ENCODE data around the gene CRX.
"Not testable (repeated sequence)": the region's sequence is repeated elsewhere in the genome, so short reads cannot be mapped to it uniquely, and the experiment has no call there.

CRX gene

DNA sequence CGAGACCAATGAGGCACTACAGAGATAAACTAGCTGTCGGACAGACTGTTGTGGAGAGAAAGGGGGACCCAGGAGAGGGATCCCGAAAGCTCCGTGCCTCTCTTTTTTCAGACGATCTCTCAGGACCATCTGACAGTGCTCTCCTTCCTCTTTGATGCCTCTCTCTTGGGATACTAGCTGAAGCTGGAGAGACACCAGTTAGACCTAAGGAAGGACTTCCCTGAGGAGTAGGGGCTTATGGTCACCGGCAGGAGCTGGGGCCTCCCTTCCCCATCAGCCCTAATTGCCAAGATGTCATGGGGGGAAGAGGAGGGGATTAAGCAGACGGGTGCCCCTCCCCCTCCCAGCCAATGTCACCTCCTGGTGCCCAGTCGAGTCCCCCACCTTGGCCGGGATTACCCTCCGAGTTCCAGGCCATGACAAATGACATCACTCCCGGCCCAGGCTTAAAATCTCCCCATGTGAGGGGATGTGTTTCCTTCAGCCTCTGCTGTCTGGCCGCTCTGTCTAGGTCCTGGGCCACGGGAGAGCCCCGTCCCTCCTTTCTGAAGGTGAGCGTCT is at the start of gene CRX:
TSS of gene CRX (plus strand) at position 478 of the 561 bp plus-strand sequence. CDS start 12,507 bp downstream, outside the sequence.
- Histone ChIP-seq H3K36me3 (replicated peaks) (no peaks in the 10 kb centered on the region), H3K4me3 (ENCODE audit: low read depth, low read length) (no peak within 1 kb of the TSS), H3K27ac (no peak within 1 kb of the TSS), H3K27me3 (replicated peaks) (peaks cover 12% of the 10 kb centered on the region)
- in situ Hi-C loops (cut with HindIII; ENCODE audit: low pct_ligation_motif_present, low sequenced_read_pairs) = no loop called here
- TF ChIP-seq, protein P1, sequence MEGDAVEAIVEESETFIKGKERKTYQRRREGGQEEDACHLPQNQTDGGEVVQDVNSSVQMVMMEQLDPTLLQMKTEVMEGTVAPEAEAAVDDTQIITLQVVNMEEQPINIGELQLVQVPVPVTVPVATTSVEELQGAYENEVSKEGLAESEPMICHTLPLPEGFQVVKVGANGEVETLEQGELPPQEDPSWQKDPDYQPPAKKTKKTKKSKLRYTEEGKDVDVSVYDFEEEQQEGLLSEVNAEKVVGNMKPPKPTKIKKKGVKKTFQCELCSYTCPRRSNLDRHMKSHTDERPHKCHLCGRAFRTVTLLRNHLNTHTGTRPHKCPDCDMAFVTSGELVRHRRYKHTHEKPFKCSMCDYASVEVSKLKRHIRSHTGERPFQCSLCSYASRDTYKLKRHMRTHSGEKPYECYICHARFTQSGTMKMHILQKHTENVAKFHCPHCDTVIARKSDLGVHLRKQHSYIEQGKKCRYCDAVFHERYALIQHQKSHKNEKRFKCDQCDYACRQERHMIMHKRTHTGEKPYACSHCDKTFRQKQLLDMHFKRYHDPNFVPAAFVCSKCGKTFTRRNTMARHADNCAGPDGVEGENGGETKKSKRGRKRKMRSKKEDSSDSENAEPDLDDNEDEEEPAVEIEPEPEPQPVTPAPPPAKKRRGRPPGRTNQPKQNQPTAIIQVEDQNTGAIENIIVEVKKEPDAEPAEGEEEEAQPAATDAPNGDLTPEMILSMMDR (IDR thresholded peaks at IDR 0.05; ENCODE audit: low read depth, low read length, missing control alignments) = no peak
- DNase-seq = no peak

DNA sequence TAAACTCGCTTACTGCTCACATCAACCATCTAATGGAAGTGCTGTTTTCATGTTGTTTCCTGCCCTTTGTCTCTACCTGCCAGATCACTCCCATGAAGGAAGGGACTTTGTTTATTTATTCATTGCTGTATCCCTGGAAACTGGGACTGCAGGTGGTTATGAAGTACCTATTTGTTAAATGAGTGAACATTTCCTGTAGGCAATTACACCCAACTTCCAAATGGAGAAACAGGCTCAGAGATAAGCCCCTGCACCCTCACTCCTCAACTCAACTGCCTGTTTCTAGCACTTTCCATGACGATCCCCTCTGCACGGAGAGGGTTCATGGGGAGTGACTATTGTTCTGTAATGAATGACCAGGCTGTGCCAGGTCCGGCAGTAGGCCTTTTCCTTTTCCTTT is 45.2 kb upstream of the CRX start:
- TF ChIP-seq, protein P1 (IDR thresholded peaks at IDR 0.05; ENCODE audit: low read depth, low read length, missing control alignments) = no peak
- no peak overlapping the region for H3K27ac ChIP-seq
- in situ Hi-C loops (cut with HindIII; ENCODE audit: low pct_ligation_motif_present, low sequenced_read_pairs) = no loop called here

DNA sequence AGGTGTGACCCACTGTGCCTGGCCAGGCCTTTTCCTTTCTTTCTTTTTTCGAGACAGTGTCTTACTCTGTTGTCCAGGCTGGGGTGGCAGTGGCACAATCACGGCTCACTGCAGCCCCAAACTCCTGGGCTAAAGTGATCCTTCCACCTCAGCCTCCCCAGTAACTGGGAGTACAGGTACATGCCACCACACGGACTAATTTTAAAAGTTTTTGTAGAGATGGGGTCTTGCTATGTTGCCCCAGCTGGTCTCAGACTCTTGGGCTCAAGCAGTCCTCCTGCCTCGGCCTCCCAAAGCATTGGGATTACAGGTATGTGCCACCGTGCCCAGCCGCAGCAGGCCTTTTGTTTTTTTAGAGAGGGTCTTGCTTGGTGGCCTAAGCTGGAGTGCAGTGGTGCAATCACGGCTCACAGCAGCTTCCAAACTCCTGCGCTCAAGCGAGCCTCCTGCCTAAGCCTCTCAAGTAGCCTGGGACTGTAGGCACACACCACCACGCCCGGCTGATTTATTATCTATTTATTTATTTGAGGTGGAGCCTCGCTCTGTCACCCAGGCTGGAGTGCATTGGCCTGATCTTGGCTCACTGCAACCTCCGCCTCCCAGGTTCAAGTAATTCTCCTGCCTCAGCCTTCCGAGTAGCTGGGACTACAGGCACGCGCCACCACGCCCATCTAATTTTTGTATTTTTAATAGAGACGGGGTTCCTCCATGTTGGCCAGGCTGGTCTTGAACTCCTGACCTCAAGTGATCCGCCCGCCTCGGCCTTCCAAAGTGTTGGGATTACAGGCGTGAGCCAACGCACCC is 44.3 kb upstream of the CRX start:
- H3K27me3 ChIP-seq (replicated peaks); H3K27ac ChIP-seq; DNase-seq; in situ Hi-C loops (cut with HindIII; ENCODE audit: low pct_ligation_motif_present, low sequenced_read_pairs): not testable (repeated sequence)
- Histone ChIP-seq H3K36me3 (replicated peaks) (peaks cover 11% of the 10 kb centered on the region), H3K4me3 (ENCODE audit: low read depth, low read length) (peak overlapping the region; percentile 88)

More for the DNA sequence above, 45.2 kb upstream of the CRX start:
- Histone ChIP-seq H3K36me3 (replicated peaks) (peaks cover 7% of the 10 kb centered on the region), H3K4me3 (ENCODE audit: low read depth, low read length) (no peak overlapping the region), H3K27me3 (replicated peaks) (no peaks in the 10 kb centered on the region)
- no peak for DNase-seq

DNA sequence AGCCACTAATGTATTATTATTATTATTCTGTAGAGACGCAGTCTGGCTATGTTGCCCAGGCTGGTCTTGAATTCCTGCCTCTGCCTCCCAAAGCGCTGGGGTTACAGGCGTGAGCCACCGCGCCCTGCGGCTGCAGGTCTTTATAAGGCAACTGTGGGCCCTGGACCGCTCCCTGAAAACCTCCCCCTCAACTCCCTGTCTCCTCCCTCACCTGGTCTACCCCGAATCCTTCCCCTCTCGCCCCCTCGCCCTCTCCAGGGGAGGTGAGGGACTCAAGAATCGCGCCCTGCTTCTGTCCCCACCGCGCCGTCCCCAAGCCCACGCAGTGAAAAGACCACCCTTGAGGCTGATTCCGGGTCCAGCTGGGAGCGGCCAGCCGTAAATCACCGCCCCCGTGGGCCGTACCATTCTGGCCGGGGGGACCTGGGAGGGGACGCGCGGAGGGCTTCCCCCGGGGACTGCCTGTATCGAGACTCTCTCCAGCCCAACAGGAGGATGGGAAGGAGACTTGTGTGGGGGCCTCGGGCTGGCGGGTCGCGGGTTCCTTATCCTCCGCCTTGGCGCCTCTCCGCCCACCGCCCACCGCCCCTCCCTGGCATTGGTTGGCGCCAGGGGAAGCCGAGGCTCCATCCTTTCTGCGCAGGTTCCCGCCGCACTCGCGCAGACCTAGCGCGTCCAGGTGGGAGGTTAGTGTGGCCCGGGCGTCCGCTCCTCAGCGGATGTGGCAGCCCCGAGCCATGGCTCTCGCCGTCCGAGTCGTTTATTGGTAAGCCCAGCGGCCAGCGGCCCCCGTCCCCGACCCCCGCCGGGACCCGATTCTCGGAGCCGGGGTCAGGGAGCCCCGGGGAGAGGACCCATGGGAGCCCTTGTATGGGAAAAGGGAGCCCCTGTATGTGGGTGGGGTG is 43.4 kb upstream of the CRX start, which contains the start of gene SELENOW:
TSS of gene SELENOW (plus strand) at position 655 of the 905 bp plus-strand sequence. CDS start at position 738, 83 bp downstream.
- in situ Hi-C loops (cut with HindIII; ENCODE audit: low pct_ligation_motif_present, low sequenced_read_pairs) = no loop called here
- H3K27ac ChIP-seq = peak within 1 kb of the TSS; percentile 97
- peaks cover 18% of the 10 kb centered on the region for H3K36me3 ChIP-seq (replicated peaks)
- peak within 1 kb of the TSS; percentile 88 for H3K4me3 ChIP-seq (ENCODE audit: low read depth, low read length)
- peak; percentile 37 for DNase-seq
- H3K27me3 ChIP-seq (replicated peaks) = no peaks in the 10 kb centered on the region
- TF ChIP-seq, protein P1 (IDR thresholded peaks at IDR 0.05; ENCODE audit: low read depth, low read length, missing control alignments) = no peak

DNA sequence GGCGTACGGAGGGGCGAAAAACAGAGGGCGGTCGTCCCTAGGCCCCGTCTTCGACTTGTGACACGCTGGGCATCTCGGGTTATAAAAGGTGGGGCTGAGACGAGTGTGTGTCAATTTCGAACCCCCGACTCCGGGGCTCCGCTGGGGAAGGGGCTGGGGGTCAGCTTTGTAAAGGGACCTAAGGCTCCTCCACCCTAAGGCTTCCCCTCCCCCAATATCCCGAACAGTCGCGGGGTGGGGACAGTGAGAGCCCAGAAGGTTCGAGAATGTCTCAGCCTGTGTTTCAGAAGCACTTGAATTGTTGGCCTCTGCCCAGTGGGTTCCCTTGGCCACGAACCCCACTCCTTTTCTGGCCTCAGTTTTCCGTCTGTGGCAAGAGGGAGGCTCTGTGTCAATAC is 42.8 kb upstream of the CRX start:
- H3K27me3 ChIP-seq (replicated peaks) = no peaks in the 10 kb centered on the region
- DNase-seq = no peak
- in situ Hi-C loops (cut with HindIII; ENCODE audit: low pct_ligation_motif_present, low sequenced_read_pairs) = no loop called here

More for the DNA sequence above, 42.8 kb upstream of the CRX start:
- Histone ChIP-seq H3K4me3 (ENCODE audit: low read depth, low read length) (peak overlapping the region; percentile 88), H3K27ac (no peak overlapping the region), H3K36me3 (replicated peaks) (peaks cover 23% of the 10 kb centered on the region)
- TF ChIP-seq, protein P1 (IDR thresholded peaks at IDR 0.05; ENCODE audit: low read depth, low read length, missing control alignments) = no peak

Measured in brain microvascular endothelial cell (primary cell).